Ascending aorta (tissue), 2 donors: ENCODE measurements around the gene FCRLA. TPM values are rescaled to one million over a fixed set of nuclear protein-coding genes. Genes with fewer than 3 reads are reported as not detected.

ENCODE experiments used
- DNase-seq, 2 donors: peaks; one replicate each; pipeline ENCODE4 v3.0.0-alpha.2; 2019; ENCODE audit warnings: low spot score in 2 of 2
- H3K27ac ChIP-seq, 2 donors: fragments of 200-600 bp; sonication (generic); one replicate each; pipeline ENCODE4 v1.5.1; 2016 to 2017; ENCODE audit warnings: mild to moderate bottlenecking in 1 of 2
- H3K27me3 ChIP-seq: fragments of 200-600 bp; sonication (generic); one replicate; pipeline ENCODE4 v1.5.1; 2017
- H3K36me3 ChIP-seq, 2 donors: fragments of 200-600 bp; sonication (generic); one replicate each; pipeline ENCODE4 v1.5.1; 2016
- H3K4me1 ChIP-seq, 2 donors: fragments of 200-600 bp; sonication (generic); one replicate each; pipeline ENCODE4 v1.5.1; 2016 to 2017; ENCODE audit warnings: mild to moderate bottlenecking in 1 of 2
- H3K4me3 ChIP-seq, 2 donors: fragments of 200-600 bp; sonication (generic); one replicate each; pipeline ENCODE4 v1.5.1; 2016 to 2017; ENCODE audit warnings: mild to moderate bottlenecking in 1 of 2
- H3K9me3 ChIP-seq, 2 donors: fragments of 200-600 bp; sonication (generic); one replicate each; pipeline ENCODE4 v1.5.1; 2016
- intact Hi-C: fragments of 100-400 bp; cut with DNase I; formaldehyde crosslinking; loops from one replicate; pipeline ENCODE4 v1.15.1; 2023
- total RNA-seq: library from RNA; depleted of rRNA; stranded (reverse); fragments of >200 nt; gene quantifications from one replicate; pipeline ENCODE4 v1.1.0, GENCODE V29; 2016
- TF ChIP-seq, protein P1 (sequence below), 3 experiments: fragments of 200-600 bp in 2 of 3; fragments of 450-650 bp in 1 of 3; sonication (generic) in 2 of 3; IDR thresholded peaks; one replicate each; pipeline ENCODE4 v1.5.1; 2016 to 2019; ENCODE audit warnings: antibody characterized with exemption in 3 of 3, mild to moderate bottlenecking in 1 of 3, moderate library complexity in 1 of 3

The FCRLA gene
- total RNA-seq, 1 donor from 2014 or later: not detected

GRCh38 chr1:161733526-161733925, 26.5 kb downstream of the FCRLA start:
- no peaks in the 10 kb centered on the region for H3K4me1 ChIP-seq
- intact Hi-C loops: no loop called here
- no peak for DNase-seq
- TF ChIP-seq, protein P1, sequence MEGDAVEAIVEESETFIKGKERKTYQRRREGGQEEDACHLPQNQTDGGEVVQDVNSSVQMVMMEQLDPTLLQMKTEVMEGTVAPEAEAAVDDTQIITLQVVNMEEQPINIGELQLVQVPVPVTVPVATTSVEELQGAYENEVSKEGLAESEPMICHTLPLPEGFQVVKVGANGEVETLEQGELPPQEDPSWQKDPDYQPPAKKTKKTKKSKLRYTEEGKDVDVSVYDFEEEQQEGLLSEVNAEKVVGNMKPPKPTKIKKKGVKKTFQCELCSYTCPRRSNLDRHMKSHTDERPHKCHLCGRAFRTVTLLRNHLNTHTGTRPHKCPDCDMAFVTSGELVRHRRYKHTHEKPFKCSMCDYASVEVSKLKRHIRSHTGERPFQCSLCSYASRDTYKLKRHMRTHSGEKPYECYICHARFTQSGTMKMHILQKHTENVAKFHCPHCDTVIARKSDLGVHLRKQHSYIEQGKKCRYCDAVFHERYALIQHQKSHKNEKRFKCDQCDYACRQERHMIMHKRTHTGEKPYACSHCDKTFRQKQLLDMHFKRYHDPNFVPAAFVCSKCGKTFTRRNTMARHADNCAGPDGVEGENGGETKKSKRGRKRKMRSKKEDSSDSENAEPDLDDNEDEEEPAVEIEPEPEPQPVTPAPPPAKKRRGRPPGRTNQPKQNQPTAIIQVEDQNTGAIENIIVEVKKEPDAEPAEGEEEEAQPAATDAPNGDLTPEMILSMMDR (IDR thresholded peaks at IDR 0.05): no peak
- H3K9me3 ChIP-seq: no peaks in the 10 kb centered on the region
- H3K27me3 ChIP-seq: no peaks in the 10 kb centered on the region
- H3K27ac ChIP-seq: no peak overlapping the region
- H3K4me3 ChIP-seq: no peak overlapping the region
- H3K36me3 ChIP-seq: no peaks in the 10 kb centered on the region

DNA sequence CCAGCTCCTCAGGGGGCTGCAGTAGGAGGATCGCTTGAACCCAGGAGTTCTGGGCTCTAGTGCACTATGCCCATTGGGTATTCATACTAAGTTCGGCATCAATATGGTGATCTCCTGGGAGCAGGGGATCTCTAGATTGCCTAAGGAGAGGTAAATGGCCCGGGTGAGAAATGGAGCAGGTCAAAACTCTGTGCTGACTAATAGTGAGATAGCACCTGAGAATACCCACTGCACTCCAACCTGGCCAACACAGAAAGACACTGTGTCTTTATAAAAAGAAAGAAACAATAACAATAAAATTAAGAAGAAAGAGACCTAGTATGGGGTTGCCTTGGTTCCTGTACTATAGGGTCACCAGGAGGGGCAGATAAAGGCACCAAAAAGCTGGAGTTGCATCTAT, 28.8 kb downstream of the FCRLA start:
- H3K4me3 ChIP-seq: no peak overlapping the region
- no peaks in the 10 kb centered on the region for H3K4me1 ChIP-seq
- intact Hi-C loops: no loop called here
- no peaks in the 10 kb centered on the region for H3K9me3 ChIP-seq
- H3K27me3 ChIP-seq: no peaks in the 10 kb centered on the region
- H3K27ac ChIP-seq: no peak overlapping the region
- no peaks in the 10 kb centered on the region for H3K36me3 ChIP-seq
- TF ChIP-seq, protein P1 (IDR thresholded peaks at IDR 0.05): no peak
- DNase-seq: no peak

GRCh38 chr1:161736335-161736969, 29.4 kb downstream of the FCRLA start:
- H3K27ac ChIP-seq: no peak overlapping the region
- H3K27me3 ChIP-seq: no peaks in the 10 kb centered on the region
- no peak for DNase-seq
- TF ChIP-seq, protein P1 (IDR thresholded peaks at IDR 0.05): no peak
- intact Hi-C loops: no loop called here
- H3K4me1 ChIP-seq: no peaks in the 10 kb centered on the region
- no peaks in the 10 kb centered on the region for H3K9me3 ChIP-seq
- H3K36me3 ChIP-seq: no peaks in the 10 kb centered on the region
- no peak overlapping the region for H3K4me3 ChIP-seq

DNA sequence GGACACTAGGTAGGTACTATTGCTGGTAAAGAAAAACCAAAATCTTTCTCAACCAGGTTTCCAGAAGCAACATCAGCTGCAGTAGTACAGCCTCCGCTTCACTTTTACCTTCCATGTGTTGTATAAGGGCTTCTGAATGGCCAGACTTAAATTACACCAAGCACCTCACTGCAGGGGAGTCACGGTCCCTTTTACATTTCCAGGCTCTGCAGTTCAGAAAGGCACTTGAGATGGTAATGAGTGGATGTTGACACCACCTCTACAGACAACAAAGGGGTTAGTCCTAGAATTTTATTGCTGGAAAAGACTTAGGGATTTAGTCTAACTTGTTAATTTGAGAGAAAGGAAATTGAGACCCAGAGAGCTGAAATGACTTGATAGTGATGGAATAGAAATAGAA, 30.6 kb downstream of the FCRLA start:
- TF ChIP-seq, protein P1 (IDR thresholded peaks at IDR 0.05): no peak
- H3K27me3 ChIP-seq: no peaks in the 10 kb centered on the region
- H3K9me3 ChIP-seq: no peaks in the 10 kb centered on the region
- no peak for DNase-seq
- no peaks in the 10 kb centered on the region for H3K4me1 ChIP-seq
- H3K4me3 ChIP-seq: no peak overlapping the region
- no peak overlapping the region for H3K27ac ChIP-seq
- H3K36me3 ChIP-seq: no peaks in the 10 kb centered on the region
- intact Hi-C loops: no loop called here

DNA sequence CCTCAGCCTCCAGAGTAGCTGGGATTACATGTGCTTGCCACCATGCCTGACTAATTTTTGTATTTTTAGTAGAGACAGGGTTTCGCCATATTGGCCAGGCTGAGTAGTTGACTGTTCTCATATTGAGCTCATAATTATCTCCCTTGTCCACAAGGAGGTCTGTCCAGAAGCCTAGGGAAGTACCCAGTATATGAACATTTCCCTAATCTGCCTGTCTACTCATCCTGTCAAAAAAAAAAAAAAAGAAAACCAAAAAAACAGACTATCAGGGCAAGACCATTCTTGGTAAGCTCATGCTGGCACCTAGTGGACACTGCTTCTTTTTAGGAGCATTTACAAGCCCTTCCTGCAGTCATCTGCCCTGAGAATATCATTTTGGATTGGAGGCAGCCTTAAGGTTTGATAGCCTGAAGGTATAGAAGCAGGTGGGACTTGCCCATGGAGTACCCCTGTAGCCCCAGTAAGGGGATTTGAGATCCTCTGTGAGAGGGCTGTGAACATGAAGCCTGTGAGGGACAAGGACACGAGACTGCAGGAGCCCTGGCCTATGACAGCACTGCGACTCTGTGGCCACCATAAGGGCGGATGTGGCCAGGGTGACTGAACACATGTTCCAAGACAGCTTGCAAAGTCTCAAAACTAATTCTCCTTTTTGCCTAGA, 31.7 kb downstream of the FCRLA start:
- Histone ChIP-seq H3K27ac (no peak overlapping the region), H3K4me3 (no peak overlapping the region), H3K27me3 (no peaks in the 10 kb centered on the region), H3K4me1 (no peaks in the 10 kb centered on the region), H3K9me3 (no peaks in the 10 kb centered on the region), H3K36me3 (no peaks in the 10 kb centered on the region)
- DNase-seq: peak; percentile 41 to 77
- intact Hi-C loops: no loop called here
- TF ChIP-seq, protein P1 (IDR thresholded peaks at IDR 0.05): peak in 2 of 3 experiments; percentile 8 to 19
